GM10847 (cell line): ENCODE measurements around the gene TECR.
A peak's percentile ranks its signal among the peaks of the same experiment; 100 is the strongest.

Source experiments
- POLR2A ChIP-seq: IDR thresholded peaks from 2 replicates; pipeline ENCODE4 v1.6.1; 2011; ENCODE audit not compliant: insufficient read length; ENCODE audit errors: extremely low read depth

Gene TECR

DNA sequence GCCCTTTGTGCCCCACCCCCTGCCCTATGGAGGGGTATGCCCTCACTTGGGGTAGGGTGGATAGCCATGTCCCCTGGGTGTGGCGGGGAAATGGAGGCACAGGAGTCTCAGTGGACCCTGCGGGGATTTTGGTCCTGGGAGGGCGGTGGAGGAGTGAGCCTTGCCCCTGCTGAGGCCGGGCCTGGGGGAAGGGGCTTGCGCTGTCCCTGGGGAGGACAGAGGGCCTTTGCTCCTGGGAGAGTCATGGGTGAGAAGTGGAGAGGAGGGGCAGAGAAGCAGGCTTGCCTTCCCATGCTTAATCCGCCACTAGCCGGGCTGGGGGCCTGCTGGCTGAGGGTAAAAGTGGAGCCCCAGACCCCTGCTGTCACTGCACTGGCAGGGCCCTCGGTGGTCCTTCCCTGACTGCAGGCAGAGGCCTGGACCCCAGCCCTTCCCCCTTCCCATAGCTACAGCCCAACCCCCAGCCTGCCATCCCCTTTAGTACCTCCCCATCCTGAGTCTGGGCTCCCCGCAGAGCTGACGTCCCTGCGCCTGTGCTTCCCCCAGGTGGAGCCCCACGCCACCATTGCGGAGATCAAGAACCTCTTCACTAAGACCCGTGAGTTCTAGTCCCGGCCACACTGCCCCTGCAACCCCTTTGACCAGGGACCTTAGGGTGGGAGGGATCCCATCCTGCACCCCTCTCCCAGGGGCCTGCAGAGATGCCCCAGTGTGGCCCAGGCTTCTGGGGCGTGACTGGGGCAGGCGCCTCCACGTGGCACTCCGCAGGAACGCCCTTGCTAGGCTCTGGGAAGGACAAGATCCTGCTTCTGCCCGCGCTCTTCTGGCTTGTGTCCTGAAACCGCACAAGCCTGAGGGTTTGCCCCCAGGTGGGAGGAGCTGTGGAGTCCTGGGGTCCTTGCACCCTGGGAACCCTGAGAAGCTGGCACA is 33.5 kb downstream of the TECR start:
- TF ChIP-seq POLR2A: no peak

DNA sequence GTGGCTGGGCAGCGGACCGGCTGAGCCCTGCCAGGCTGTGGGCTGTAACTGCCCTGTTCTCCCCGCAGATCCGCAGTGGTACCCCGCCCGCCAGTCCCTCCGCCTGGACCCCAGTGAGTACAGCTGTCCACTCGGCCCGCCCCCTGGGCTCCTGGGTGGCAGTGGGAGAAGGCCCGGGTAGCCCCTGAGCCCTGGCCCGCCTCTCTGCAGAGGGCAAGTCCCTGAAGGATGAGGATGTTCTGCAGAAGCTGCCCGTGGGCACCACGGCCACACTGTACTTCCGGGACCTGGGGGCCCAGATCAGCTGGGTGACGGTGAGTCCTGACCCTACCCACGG is 34.2 kb downstream of the TECR start:
- TF ChIP-seq POLR2A: no peak

DNA sequence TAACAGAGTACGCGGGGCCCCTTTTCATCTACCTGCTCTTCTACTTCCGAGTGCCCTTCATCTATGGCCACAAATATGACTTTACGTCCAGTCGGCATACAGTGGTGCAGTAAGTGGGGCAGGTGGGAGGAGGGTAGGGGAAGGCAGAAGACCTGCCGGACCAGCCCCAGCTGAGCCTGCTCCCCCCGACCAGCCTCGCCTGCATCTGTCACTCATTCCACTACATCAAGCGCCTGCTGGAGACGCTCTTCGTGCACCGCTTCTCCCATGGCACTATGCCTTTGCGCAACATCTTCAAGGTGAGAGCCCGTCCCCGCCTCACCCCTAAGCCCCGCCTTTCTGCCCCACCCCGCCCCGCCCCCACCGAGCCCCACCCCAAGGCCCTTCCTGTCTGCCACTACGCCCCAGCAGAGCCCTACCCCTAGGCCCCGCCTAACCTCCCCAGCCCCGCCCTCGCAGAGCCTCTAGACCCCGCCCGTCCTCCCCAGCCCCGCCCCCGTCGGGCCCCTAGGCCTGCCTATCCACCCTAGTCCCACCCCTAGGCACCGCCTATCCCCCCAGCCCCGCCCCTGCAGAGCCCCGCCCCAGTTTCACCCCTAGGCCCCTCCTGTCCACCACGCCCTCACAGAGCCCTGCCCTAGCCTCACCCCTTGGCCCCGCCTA is 34.7 kb downstream of the TECR start:
- no peak for TF ChIP-seq POLR2A

DNA sequence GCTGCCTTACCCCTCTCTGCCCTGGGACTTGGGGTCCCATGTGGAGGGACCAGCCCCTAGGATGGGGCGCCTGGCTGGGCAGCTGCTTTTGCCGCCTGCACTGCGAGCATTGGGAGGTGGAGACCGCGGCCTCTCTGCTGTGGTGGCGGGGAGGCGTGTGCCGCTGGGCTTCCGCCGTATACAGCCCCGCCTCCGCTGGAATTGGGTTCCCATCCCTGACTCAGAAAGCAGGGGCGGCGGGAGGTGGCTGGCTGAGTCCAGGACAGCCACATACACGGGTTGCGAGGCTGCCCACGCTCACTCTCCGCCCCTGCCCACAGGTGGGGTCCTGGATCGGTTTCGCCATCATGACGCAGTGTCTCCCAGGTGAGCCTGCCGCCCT is 35.9 kb downstream of the TECR start:
- no peak for TF ChIP-seq POLR2A

DNA sequence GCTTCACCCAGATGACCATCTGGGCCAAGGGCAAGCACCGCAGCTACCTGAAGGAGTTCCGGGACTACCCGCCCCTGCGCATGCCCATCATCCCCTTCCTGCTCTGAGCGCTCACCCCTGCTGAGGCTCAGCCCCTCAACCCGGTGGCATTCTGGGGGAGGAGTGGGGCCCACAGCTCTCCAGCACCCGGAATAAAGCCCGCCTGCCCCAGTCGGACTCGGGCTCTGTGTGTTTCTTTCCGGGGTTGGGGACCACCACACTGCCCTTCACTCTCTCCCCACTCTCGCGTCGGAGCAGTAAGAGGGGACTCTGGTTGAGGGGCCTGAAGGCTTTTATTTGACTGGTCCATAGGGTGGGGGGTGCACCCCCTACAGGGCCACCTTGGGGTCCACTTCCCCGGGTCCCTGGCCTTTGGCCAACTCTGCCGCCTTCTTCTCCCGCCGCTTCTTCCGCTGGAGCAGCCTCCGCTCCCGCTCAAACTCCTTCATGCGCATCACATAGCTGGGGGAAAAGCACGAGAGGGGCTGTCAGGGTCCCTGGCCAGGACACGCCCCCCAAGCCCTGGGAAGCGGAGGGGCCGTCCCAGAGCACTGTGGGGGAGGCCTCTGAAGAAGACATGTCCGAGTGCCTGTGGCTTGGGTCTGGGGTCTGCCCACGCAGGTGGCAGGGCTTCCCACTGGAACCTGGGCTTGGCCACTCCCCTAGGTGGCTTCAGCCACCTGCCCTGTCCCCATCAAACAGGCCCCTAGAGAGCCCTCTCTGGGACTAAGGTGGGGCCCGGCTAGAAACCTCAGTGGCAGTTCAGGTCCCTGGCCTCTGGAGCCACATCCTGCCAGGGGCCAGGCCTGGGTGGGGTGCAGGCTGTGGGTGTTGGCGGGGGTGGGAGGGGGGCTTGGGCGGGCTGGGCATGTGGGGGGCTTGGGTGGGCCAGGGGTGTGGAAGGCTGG is 36.6 kb downstream of the TECR start:
- TF ChIP-seq POLR2A: no peak

DNA sequence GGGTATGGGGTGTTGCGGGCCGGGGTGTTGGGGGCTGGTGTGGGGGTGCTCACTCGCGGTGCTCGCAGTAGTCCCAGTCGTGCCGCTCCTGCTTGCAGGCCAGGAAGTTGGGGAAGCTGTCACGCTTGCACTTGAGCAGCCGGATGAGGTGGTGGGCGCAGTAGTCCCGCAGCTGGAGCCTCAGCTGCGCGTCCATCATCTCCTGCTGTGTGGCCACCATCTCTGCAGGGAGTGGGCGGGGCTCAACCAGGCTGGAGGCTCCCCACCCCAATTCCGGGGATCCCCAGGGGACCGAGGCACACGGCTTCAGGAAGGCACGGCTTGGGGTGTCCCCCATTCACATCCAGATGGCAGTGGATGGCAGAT is 37.3 kb downstream of the TECR start:
- TF ChIP-seq POLR2A: no peak

DNA sequence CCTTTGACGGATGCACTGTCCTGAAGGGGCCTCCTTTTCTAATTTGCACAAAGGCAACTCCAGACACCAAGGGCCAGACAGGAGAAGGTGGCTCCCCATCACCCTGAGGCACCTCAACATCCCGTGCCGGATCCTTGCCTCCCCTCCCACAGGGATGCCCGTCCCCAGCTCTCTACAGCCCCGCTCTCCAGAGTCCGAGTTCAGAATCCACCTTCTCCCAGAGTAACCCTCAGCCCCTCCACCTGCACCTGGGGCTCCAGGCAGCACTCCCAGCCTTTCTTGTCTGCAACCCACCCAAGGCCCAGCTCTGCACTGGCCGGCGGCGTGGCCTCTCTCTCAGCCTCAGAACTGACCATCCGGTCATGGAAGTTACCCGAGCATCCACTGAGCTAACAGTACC is 37.7 kb downstream of the TECR start:
- no peak for TF ChIP-seq POLR2A

DNA sequence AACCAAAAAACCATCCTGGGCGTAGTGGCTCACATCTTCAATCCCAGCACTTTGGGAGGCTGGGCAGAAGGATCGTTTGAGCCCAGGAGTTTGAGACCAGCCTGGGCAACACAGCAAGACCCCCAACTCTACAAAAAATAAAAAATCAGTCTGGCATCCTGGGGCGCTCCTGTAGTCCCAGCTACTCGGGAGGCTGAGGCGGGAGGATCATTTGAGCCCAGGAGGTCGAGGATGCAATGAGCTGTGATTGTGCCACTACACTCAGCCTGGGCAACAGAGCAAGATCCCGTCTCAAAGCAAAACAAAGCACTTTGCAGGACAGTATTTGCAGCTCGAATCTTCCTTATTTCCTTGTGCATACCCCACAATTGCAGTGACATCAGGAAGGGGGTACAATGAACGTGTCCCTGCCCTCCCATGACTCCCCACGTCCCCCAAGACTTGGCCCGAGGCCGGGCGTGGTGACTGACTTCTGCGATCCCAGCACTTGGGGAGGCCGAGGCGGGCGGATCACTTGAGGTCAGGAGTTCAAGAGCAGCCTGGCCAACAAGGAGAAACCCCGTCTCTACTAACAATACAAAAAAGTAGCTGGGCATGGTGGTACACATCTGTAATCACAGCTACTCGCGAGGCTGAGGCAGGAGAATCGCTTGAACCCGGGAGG is 41.6 kb downstream of the TECR start:
- TF ChIP-seq POLR2A: no peak

DNA sequence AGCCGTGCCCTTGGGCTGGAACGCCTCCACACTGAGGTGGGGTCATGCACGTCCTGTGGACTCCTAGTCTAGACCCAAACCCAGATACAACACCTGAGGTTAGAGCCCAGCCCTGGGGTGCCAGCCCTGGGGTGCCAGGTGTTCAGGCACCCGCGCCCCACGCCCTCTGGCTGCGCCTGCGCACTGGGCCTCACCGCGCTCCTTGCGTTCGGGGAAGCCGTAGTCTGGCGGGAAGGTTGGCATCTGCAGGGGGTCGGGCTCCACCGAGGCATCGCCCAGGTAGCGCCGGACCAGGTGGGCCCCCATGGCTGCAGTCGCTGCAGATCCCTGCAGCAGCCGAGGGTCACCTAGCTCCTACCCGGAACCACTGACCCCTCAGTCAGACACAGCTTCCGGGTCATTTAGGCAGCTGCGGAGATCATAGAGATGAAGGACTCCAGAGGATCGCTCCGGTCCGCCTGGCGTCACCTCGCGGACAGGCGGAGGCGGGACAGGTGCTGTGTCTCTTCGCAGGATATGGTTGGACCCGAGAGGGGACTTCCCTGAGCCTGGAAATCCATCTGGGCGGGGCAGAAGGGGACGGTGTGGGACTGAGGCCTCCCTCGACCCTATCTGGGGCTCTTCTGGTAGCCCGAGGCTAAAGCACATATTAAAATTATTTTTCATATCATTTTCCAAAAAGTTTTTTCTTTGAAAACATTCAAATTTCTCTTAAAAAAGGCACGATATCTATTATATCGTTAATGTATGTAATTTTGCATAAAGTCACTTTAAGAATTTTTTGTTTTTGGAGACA is 42.5 kb downstream of the TECR start, which contains the start of gene NDUFB7:
Gene NDUFB7 (minus strand): TSS at position 372 of the 796 bp plus-strand sequence. CDS start 66 bp downstream, at position 306.
- peak; percentile 85 for TF ChIP-seq POLR2A

DNA sequence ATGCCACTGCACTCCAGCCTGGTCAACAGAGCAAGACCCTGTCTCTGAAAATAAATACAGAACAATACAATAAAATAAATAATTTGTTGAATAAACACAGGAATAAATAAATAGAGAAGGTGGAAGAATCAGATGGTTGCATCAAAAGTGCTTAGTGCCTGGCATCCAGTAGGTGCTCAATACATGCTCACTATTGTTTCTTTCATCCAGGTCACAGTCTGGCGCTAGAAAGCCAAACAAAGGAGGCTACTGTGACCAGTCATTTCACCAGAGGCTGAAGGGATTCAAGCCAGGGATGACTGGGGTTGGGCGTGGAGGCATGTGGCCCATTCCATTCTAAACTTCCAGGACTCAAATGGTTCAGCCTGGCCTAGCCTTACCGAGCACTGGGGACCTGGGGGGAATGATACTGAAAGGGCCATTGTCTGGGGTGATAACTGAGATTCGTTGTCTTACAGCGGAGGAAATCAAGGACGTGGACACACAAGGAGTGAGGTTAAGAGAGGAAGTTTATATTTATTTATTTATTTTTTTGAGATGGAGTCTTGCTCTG is 46.1 kb downstream of the TECR start:
- TF ChIP-seq POLR2A: no peak

DNA sequence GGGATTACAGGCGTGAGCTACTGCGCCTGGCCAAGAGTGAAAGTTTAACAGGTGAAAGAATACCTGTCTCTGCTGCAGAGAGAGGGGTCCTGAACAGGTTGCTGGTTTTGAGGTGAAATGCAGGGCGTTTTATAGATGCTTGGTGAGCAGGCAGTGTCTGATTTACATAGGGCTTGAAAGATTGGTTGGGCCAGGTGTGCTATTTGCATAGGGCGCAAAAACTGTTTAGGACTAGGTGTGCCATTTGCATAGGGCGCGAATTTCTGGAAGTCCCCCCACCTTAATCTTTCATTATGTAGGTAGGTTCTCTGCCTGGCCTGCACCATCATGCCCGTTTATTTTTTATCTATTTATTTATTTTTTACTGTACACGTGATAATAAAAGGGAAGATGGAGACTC is 47.0 kb downstream of the TECR start:
- TF ChIP-seq POLR2A: no peak

DNA sequence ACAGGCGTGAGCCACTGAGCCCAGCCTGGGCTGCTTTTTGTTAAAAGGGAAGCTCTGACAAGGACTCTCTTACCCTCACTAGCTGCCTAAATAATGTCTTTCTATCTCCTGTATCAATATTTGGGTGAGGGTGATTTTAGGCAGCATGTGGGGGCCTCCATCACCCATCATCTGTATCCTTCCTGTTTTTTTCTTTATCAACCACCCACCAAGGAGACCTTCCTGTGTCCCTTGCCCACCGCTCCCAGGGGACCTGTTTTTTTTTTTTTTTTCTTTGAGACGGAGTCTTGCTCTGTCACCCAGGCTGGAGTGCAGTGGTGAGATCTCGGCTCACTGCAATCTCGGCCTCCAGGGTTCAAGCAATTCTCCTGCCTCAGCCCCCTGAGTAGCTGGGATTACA is 47.9 kb downstream of the TECR start:
- no peak for TF ChIP-seq POLR2A

DNA sequence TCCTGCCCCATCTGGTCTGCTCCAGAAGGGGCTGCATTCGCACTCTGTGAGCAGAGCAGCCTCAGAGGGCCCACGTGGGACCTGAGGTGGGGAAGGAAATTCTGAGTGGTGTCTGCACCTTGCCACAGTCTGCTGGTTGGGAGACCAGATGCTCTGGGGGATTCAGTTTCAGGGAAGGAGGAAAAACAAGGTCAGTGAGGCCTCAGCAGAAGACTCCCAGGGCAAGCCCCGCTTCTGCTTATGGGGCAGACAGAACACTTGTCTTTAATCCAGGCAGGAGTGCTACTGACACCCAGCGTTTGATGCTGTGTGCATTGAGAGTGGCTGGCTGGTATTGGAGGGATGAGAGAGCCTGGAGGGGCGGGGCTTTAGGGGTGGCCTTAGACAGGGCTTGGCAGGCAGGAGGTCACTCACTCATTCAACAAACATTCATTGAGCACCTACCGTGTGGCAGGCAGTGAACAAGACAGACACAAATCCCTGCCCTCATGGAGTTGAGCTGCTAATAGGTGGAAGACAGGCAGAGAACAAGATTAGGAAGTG is 48.6 kb downstream of the TECR start:
- TF ChIP-seq POLR2A: no peak
